Thymus (tissue), 11 donors: Measurements from ENCODE around the gene CALN1. TPM values are rescaled to one million over a fixed set of nuclear protein-coding genes. Genes with fewer than 3 reads are reported as not detected.

Source experiments
- DNase-seq, 9 donors: peaks; one replicate each; pipeline ENCODE4 v3.0.0-alpha.2; 2013; ENCODE audit warnings: low spot score in 9 of 9, low read depth in 6 of 9, missing footprints in 1 of 9
- H3K27ac ChIP-seq, 2 donors: one replicate each; pipeline ENCODE4 v1.5.1; 2013; ENCODE audit warnings: control low read depth in 1 of 2, low read depth in 1 of 2, low read length in 1 of 2, mild to moderate bottlenecking in 1 of 2, moderate library complexity in 1 of 2
- H3K27me3 ChIP-seq, 2 donors: one replicate each; pipeline ENCODE4 v1.5.1; 2013; ENCODE audit warnings: low read length in 1 of 2; ENCODE audit not compliant: control insufficient read depth in 2 of 2, insufficient read depth in 1 of 2
- H3K36me3 ChIP-seq, 2 donors: one replicate each; pipeline ENCODE4 v1.5.1; 2013; ENCODE audit warnings: low read length in 1 of 2, mild to moderate bottlenecking in 1 of 2, moderate library complexity in 1 of 2; ENCODE audit not compliant: control insufficient read depth in 2 of 2, insufficient read depth in 2 of 2
- H3K4me1 ChIP-seq, 2 donors: one replicate each; pipeline ENCODE4 v1.5.1; 2013; ENCODE audit warnings: low read length in 2 of 2; ENCODE audit not compliant: control insufficient read depth in 2 of 2, insufficient read depth in 2 of 2
- H3K4me3 ChIP-seq, 2 donors: one replicate each; pipeline ENCODE4 v1.5.1; 2013; ENCODE audit warnings: low read length in 2 of 2, control low read depth in 1 of 2, mild to moderate bottlenecking in 1 of 2
- H3K9me3 ChIP-seq, 2 donors: one replicate each; pipeline ENCODE4 v1.5.1; 2013; ENCODE audit warnings: low read length in 1 of 2, mild to moderate bottlenecking in 1 of 2; ENCODE audit not compliant: control insufficient read depth in 2 of 2, insufficient read depth in 1 of 2
- WGBS: extraction: QIAGEN DNeasy Blood & Tissue Kit; methylation state at CpG from one replicate; pipeline ENCODE4 v1.1.7; 2013; 5-methylcytosine and 5-hydroxymethylcytosine counted together
- polyA plus RNA-seq: library from polyadenylated mRNA; stranded (reverse); fragments of 200-250 nt; gene quantifications from one replicate; pipeline ENCODE4 v1.2.3, GENCODE V29; 2013
- total RNA-seq: library from RNA; stranded (reverse); fragments of 120-200 nt; gene quantifications from one replicate; pipeline ENCODE4 v1.2.4, GENCODE V29; 2013
- donor health status: healthy.

CALN1 gene
- total and polyA plus RNA-seq, 2 donors, result 9.0 to 36.8 TPM

GRCh38 chr7:71900556-71900955 lies 511.6 kb downstream of the CALN1 start:
- Histone ChIP-seq H3K4me3 (no peak overlapping the region), H3K27ac (peak overlapping the region in 1 of 2 donors; percentile 38), H3K27me3 (no peaks in the 10 kb centered on the region), H3K36me3 (no peaks in the 10 kb centered on the region), H3K4me1 (peaks cover 7% of the 10 kb centered on the region in 2 donors), H3K9me3 (no peaks in the 10 kb centered on the region)
- 8% methylated on average over 3 of the region's 3 CpGs for WGBS
- DNase-seq, result peak; percentile 6 to 52 (median 27)

GRCh38 chr7:71896535-71896934 lies 515.6 kb downstream of the CALN1 start:
- no peak overlapping the region for H3K4me3 ChIP-seq
- no peaks in the 10 kb centered on the region for H3K36me3 ChIP-seq
- H3K4me1 ChIP-seq, result peaks cover 7% of the 10 kb centered on the region in 2 donors
- H3K9me3 ChIP-seq, result no peaks in the 10 kb centered on the region
- no peak for DNase-seq
- no peak overlapping the region for H3K27ac ChIP-seq
- 87% methylated on average over 2 of the region's 2 CpGs for WGBS
- no peaks in the 10 kb centered on the region for H3K27me3 ChIP-seq

GRCh38 chr7:71886046-71886445 lies 526.1 kb downstream of the CALN1 start:
- H3K4me3 ChIP-seq, result no peak overlapping the region
- peaks cover 0 to 4% of the 10 kb centered on the region in 2 donors for H3K9me3 ChIP-seq
- DNase-seq, result no peak
- no peaks in the 10 kb centered on the region for H3K4me1 ChIP-seq
- peaks cover 16 to 20% of the 10 kb centered on the region in 2 donors for H3K36me3 ChIP-seq
- H3K27ac ChIP-seq, result no peak overlapping the region
- 55% methylated on average over 7 of the region's 7 CpGs for WGBS
- no peaks in the 10 kb centered on the region for H3K27me3 ChIP-seq

- Histone ChIP-seq H3K36me3 (peaks cover 19 to 20% of the 10 kb centered on the region in 2 donors), H3K9me3 (peaks cover 0 to 4% of the 10 kb centered on the region in 2 donors), H3K4me1 (no peaks in the 10 kb centered on the region), H3K27ac (no peak overlapping the region), H3K4me3 (no peak overlapping the region), H3K27me3 (no peaks in the 10 kb centered on the region)
- WGBS, result 35% methylated on average over 5 of the region's 5 CpGs
- DNase-seq, result no peak
These were observed 526.7 kb downstream of the CALN1 start for GRCh38 chr7:71885487-71885886.

GRCh38 chr7:71883415-71883814 lies 528.7 kb downstream of the CALN1 start:
- Histone ChIP-seq H3K36me3 (peaks cover 19 to 21% of the 10 kb centered on the region in 2 donors), H3K9me3 (peaks cover 0 to 4% of the 10 kb centered on the region in 2 donors), H3K27me3 (no peaks in the 10 kb centered on the region), H3K4me1 (no peaks in the 10 kb centered on the region), H3K4me3 (no peak overlapping the region), H3K27ac (no peak overlapping the region)
- no peak for DNase-seq
- 98% methylated on average over 5 of the region's 5 CpGs for WGBS

- Histone ChIP-seq H3K36me3 (peaks cover 0 to 11% of the 10 kb centered on the region in 2 donors), H3K4me1 (peaks cover 0 to 5% of the 10 kb centered on the region in 2 donors), H3K27ac (peak overlapping the region in 1 of 2 donors; percentile 16), H3K9me3 (peaks cover 0 to 3% of the 10 kb centered on the region in 2 donors), H3K4me3 (no peak overlapping the region), H3K27me3 (no peaks in the 10 kb centered on the region)
- no peak for DNase-seq
- 93% methylated on average over 4 of the region's 4 CpGs for WGBS
These were observed 540.7 kb downstream of the CALN1 start for GRCh38 chr7:71871446-71871845.

GRCh38 chr7:71870812-71871211 lies 541.3 kb downstream of the CALN1 start:
- 14% methylated on average over 2 of the region's 2 CpGs for whole genome bisulfite sequencing
- DNase-seq, result peak in 1 of 9 donors; percentile 6

GRCh38 chr7:71868797-71869196 lies 543.3 kb downstream of the CALN1 start:
- Histone ChIP-seq H3K27me3 (no peaks in the 10 kb centered on the region), H3K9me3 (no peaks in the 10 kb centered on the region), H3K36me3 (no peaks in the 10 kb centered on the region), H3K27ac (no peak overlapping the region), H3K4me3 (no peak overlapping the region), H3K4me1 (peaks cover 0 to 2% of the 10 kb centered on the region in 2 donors)
- DNase-seq, result no peak
- 72% methylated on average over 1 of the region's 1 CpG for WGBS

More at GRCh38 chr7:71870812-71871211, 541.3 kb downstream of the CALN1 start:
- peaks cover 0 to 5% of the 10 kb centered on the region in 2 donors for H3K4me1 ChIP-seq
- H3K9me3 ChIP-seq, result no peaks in the 10 kb centered on the region
- H3K36me3 ChIP-seq, result peaks cover 0 to 7% of the 10 kb centered on the region in 2 donors
- H3K27ac ChIP-seq, result peak overlapping the region in 1 of 2 donors; percentile 16
- no peaks in the 10 kb centered on the region for H3K27me3 ChIP-seq
- no peak overlapping the region for H3K4me3 ChIP-seq

GRCh38 chr7:71867626-71868025 lies 544.5 kb downstream of the CALN1 start:
- no peaks in the 10 kb centered on the region for H3K36me3 ChIP-seq
- no peaks in the 10 kb centered on the region for H3K9me3 ChIP-seq
- H3K27me3 ChIP-seq, result no peaks in the 10 kb centered on the region
- DNase-seq, result no peak
- peaks cover 0 to 2% of the 10 kb centered on the region in 2 donors for H3K4me1 ChIP-seq
- H3K27ac ChIP-seq, result no peak overlapping the region
- H3K4me3 ChIP-seq, result no peak overlapping the region
- WGBS, result 96% methylated on average over 8 of the region's 8 CpGs
